Erythroblast (primary cell): ENCODE results near the gene GEMIN7.

Experiments
- GATA1 ChIP-seq: IDR thresholded peaks from 2 replicates; pipeline ENCODE4 v1.6.1; 2011; ENCODE audit warnings: low read depth, mild to moderate bottlenecking, control low read depth, low read length, moderate library complexity
- POLR2A ChIP-seq: IDR thresholded peaks from 2 replicates; pipeline ENCODE4 v1.6.1; 2011; ENCODE audit warnings: mild to moderate bottlenecking, low read length

DNA sequence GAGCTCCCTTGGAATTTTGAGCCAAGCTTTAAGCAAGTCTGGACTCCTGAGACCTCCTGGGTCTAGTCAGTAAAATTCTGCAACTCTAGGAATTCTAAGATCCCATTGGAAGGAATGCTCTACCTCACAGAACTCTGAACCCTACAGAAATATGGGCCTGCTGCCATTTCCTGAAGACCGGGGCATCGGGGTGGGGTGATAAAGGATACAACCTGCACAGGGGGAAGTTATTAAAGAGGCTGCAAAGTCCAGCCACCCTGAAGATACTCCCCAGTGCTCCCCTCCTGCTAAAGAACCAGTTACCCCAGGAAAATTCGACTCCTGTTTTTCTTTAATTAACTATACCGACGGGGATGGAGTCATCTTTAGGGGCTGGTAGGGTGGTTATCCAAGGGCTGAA lies 11.5 kb downstream of the GEMIN7 start:
- TF ChIP-seq POLR2A (no peak), GATA1 (no peak)
